ENCODE results near the gene ZSCAN5A. TPM values are rescaled to one million over a fixed set of nuclear protein-coding genes. Genes with fewer than 3 reads are reported as not detected.

Gene ZSCAN5A
- total and polyA plus RNA-seq, 2 donors (not counting 1 experiment from before 2014, with no cell fraction given): 5.2 to 24.8 TPM

DNA sequence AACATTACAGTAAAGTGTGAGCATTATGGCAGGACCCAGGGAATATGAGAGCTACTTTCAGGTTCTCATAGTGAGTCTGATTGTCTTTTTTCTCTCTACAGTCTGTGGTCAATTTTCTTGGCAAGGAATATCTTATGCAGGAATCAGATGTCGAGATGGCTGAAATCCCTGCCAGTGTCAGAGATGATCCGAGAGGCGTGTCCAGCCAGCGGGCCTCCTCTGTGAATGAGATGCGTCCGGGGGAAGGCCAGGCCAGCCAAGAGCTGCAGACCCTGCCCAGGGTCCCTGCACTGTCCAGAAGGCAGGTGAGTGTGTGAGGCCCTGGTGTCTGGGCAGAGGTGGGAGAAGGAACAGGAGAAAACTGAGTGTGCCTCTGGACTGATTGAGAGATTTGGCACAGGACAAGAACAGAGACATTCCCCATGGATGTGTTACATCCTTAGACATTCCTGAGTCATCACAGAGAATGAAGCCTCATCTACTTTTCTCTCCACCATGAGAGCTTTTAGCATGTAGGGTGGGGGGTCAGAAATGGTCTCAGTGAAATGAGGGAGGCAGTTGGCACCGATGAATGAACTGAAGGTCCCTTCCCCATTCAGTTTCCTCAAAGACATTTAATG, 69.4 kb downstream of the ZSCAN5A start:
- ChIA-PET POLR2A (no interaction called here), CTCF (no interaction called here)
- H3K27ac Mint-ChIP-seq: no peak overlapping the region
- no peaks in the 10 kb centered on the region for H3K9me3 ChIP-seq (ENCODE audit: control extremely low read depth in 1 of 3, control insufficient read depth in 2 of 3, insufficient read depth in 1 of 3, low read length in 2 of 3)
- no peaks in the 10 kb centered on the region for H3K4me1 Mint-ChIP-seq
- ATAC-seq (ENCODE audit: low read depth) (no peak), DNase-seq (no peak)
- no peaks in the 10 kb centered on the region for H3K27me3 Mint-ChIP-seq
- 93% methylated on average over 6 of the region's 7 CpGs for WGBS (ENCODE audit: insufficient coverage)
- H4K20me1 ChIP-seq (ENCODE audit: control insufficient read depth, insufficient read depth, low read length, poor library complexity, severe bottlenecking): no peaks in the 10 kb centered on the region
- no peak overlapping the region for H3K9ac ChIP-seq (ENCODE audit: low read length)
- no peak for TF ChIP-seq EZH2 (IDR thresholded peaks at IDR 0.05; ENCODE audit: borderline replicate concordance, insufficient read depth, low read depth, low read length, poor library complexity, severe bottlenecking)
- TF ChIP-seq, protein P1, sequence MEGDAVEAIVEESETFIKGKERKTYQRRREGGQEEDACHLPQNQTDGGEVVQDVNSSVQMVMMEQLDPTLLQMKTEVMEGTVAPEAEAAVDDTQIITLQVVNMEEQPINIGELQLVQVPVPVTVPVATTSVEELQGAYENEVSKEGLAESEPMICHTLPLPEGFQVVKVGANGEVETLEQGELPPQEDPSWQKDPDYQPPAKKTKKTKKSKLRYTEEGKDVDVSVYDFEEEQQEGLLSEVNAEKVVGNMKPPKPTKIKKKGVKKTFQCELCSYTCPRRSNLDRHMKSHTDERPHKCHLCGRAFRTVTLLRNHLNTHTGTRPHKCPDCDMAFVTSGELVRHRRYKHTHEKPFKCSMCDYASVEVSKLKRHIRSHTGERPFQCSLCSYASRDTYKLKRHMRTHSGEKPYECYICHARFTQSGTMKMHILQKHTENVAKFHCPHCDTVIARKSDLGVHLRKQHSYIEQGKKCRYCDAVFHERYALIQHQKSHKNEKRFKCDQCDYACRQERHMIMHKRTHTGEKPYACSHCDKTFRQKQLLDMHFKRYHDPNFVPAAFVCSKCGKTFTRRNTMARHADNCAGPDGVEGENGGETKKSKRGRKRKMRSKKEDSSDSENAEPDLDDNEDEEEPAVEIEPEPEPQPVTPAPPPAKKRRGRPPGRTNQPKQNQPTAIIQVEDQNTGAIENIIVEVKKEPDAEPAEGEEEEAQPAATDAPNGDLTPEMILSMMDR (IDR thresholded peaks at IDR 0.05): no peak
- no peaks in the 10 kb centered on the region for H3K9me3 Mint-ChIP-seq (ENCODE audit: insufficient read depth)
- no peaks in the 10 kb centered on the region for H3K36me3 ChIP-seq (replicated peaks in 1 of 2; ENCODE audit: control extremely low read depth in 1 of 2, control insufficient read depth in 1 of 2, extremely low read depth in 1 of 2, insufficient read depth in 2 of 2, low read length in 1 of 2)
- H2AFZ ChIP-seq (ENCODE audit: insufficient read depth, low read depth, low read length, poor library complexity, severe bottlenecking): no peak overlapping the region
- H3K4me3 ChIP-seq (ENCODE audit: control extremely low read depth in 1 of 5, extremely low read depth in 1 of 5, insufficient read depth in 1 of 5, low read depth in 2 of 5, low read length in 4 of 5): no peak overlapping the region
- H3K27ac ChIP-seq (ENCODE audit: low read length in 2 of 2): no peak overlapping the region
- H3K79me2 ChIP-seq (ENCODE audit: control insufficient read depth, insufficient read depth, low read length): no peaks in the 10 kb centered on the region
- H3K4me2 ChIP-seq (replicated peaks; ENCODE audit: low read depth, low read length, poor library complexity, severe bottlenecking): no peak overlapping the region
- intact Hi-C loops (cut with micrococcal nuclease): no loop called here
- H3K4me1 ChIP-seq (ENCODE audit: control insufficient read depth in 2 of 2, insufficient read depth in 2 of 2, low read length in 2 of 2): no peaks in the 10 kb centered on the region
- no peaks in the 10 kb centered on the region for H3K27me3 ChIP-seq (replicated peaks in 1 of 4; ENCODE audit: control extremely low read depth in 1 of 4, control insufficient read depth in 3 of 4, insufficient read depth in 4 of 4, low read length in 3 of 4)
- H3K4me3 Mint-ChIP-seq: no peak overlapping the region

GRCh38 chr19:56223481-56223880, 91.2 kb downstream of the ZSCAN5A start:
- Histone ChIP-seq H3K4me1 (ENCODE audit: control insufficient read depth in 2 of 2, insufficient read depth in 2 of 2, low read length in 2 of 2) (no peaks in the 10 kb centered on the region), H3K4me2 (replicated peaks; ENCODE audit: low read depth, low read length, poor library complexity, severe bottlenecking) (no peak overlapping the region), H3K4me3 (ENCODE audit: control extremely low read depth in 1 of 5, extremely low read depth in 1 of 5, insufficient read depth in 1 of 5, low read depth in 2 of 5, low read length in 4 of 5) (no peak overlapping the region), H3K27ac (ENCODE audit: low read length in 2 of 2) (no peak overlapping the region), H3K27me3 (replicated peaks in 1 of 4; ENCODE audit: control extremely low read depth in 1 of 4, control insufficient read depth in 3 of 4, insufficient read depth in 4 of 4, low read length in 3 of 4) (no peaks in the 10 kb centered on the region), H3K36me3 (replicated peaks in 1 of 2; ENCODE audit: control extremely low read depth in 1 of 2, control insufficient read depth in 1 of 2, extremely low read depth in 1 of 2, insufficient read depth in 2 of 2, low read length in 1 of 2) (no peaks in the 10 kb centered on the region), H3K79me2 (ENCODE audit: control insufficient read depth, insufficient read depth, low read length) (no peaks in the 10 kb centered on the region), H3K9me3 (ENCODE audit: control extremely low read depth in 1 of 3, control insufficient read depth in 2 of 3, insufficient read depth in 1 of 3, low read length in 2 of 3) (no peaks in the 10 kb centered on the region), H2AFZ (ENCODE audit: insufficient read depth, low read depth, low read length, poor library complexity, severe bottlenecking) (no peak overlapping the region), H4K20me1 (ENCODE audit: control insufficient read depth, insufficient read depth, low read length, poor library complexity, severe bottlenecking) (no peaks in the 10 kb centered on the region), H3K9ac (ENCODE audit: low read length) (no peak overlapping the region)
- Mint-ChIP-seq H3K27ac (no peak overlapping the region), H3K9me3 (ENCODE audit: insufficient read depth) (no peaks in the 10 kb centered on the region), H3K27me3 (peaks cover 5% of the 10 kb centered on the region), H3K4me1 (no peaks in the 10 kb centered on the region), H3K4me3 (no peak overlapping the region)
- WGBS (ENCODE audit: insufficient coverage): 96% methylated on average over 9 of the region's 9 CpGs
- DNase-seq: no peak
- TF ChIP-seq EZH2 (IDR thresholded peaks at IDR 0.05; ENCODE audit: borderline replicate concordance, insufficient read depth, low read depth, low read length, poor library complexity, severe bottlenecking): no peak
- TF ChIP-seq, protein P1 (IDR thresholded peaks at IDR 0.05): no peak
- intact Hi-C loops (cut with micrococcal nuclease): no loop called here
- ChIA-PET CTCF (interaction anchor here (0.6 to 1.9 kb wide), 2 partner anchors 9 to 142 kb away, joined by 4 read pairs; no protein-coding TSS in a partner anchor), POLR2A (no interaction called here)
- no peak for ATAC-seq (ENCODE audit: low read depth)

All from B cell (primary cell).